HL-60/S4 treated with retinoic acid at 250 ng/mL for 4 days and 3 days (cell line): ENCODE results near the gene NYAP1.
"Not testable (repeated sequence)": the region's sequence is repeated elsewhere in the genome, so short reads cannot be mapped to it uniquely, and the experiment has no call there.

Experiments
- in situ Hi-C: fragments of 300-500 bp; cut with MboI; formaldehyde crosslinking; loops from 2 replicates; pipeline ENCODE4 v1.7.0; 2022; ENCODE audit warnings: low sequenced_read_pairs

Gene NYAP1

DNA sequence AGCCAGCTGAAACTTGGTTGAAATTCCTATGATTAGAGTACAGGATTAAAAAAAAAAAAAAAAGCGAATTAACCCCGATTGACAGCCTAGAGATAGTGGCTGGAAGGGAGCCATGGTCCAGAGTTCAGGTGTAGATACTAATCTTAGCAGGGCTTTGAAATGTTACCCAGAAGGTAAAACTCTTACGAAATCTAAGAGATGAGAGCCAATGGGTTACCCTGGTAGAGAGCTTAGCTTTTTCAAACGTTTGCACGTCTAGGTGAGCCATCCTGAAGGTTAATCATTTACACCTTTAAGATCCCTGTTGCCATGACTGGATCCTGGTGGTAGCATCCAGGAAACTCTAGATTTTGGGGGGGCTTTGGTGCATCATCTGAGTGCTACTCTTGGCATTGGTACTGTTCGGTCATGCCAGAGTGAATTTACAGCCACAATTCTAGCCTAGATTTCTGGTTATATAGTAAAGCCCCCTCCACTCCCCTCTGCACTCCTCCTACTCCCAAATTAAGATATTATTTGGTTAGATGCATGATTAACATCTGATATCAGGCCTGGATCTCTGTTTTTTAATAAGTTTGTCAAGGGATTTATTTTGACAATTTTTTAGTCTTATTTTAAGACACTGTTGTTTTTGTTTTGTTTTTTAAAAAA lies 56.5 kb downstream of the NYAP1 start:
- in situ Hi-C loops = no loop called here

DNA sequence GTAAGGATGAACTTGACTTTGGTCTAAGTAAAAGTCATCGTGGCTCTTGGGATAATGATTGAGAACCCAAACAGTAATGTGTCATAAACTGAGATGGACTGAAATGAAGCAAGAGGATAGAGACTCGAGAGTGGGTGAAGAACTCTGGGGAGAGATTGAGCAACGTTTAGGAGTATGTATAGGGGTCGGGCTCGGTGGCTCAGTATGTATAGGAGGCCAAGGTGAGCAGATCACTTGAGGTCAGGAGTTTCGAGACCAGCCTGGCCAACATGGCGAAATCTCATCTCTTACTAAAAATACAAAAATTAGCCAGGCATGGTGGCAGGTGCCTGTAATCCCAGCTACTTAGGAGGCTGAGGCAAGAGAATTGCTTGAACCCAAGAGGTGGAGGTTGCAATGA lies 57.6 kb downstream of the NYAP1 start:
- in situ Hi-C loops = not testable (repeated sequence)

GRCh38 chr7:100543586-100543985 lies 59.9 kb downstream of the NYAP1 start:
- in situ Hi-C loops = no loop called here

DNA sequence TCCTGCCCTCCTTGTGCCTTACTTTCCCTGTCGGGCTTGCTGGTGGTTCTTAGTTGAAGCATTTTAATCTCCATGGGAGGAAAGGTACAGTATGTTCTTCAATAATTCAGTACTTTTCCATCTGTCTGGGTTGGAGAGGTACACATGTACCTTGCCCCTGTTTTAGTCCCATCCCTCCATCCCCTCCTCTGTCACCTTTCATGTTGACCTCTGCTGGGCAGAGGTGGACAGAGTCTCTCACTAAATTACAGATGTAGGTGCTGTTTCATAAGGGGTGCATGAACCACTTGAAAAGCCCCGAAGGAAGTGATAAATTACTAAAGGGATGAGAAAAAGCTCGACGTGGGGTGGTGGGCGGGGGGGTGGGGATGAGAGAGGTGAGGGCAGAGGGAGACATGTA lies 60.7 kb downstream of the NYAP1 start:
- in situ Hi-C loops = no loop called here
